ENCODE results near the gene FBXW8. TPM values are rescaled to one million over a fixed set of nuclear protein-coding genes. Genes with fewer than 3 reads are reported as not detected.

The FBXW8 gene
- polyA plus RNA-seq, 3 donors = 2.0 to 5.2 (median 2.7) TPM

- TF ChIP-seq CTCF (IDR thresholded peaks at IDR 0.05) = no peak
- Mint-ChIP-seq H3K36me3 (peaks cover 50 to 55% of the 10 kb centered on the region in 2 donors), H3K27me3 (ENCODE audit: low read depth in 3 of 3) (peaks cover 0 to 2% (median 0%) of the 10 kb centered on the region in 3 donors), H3K27ac (no peak overlapping the region), H3K9me3 (peaks cover 5 to 16% (median 8%) of the 10 kb centered on the region in 7 donors), H3K4me3 (no peak overlapping the region), H3K4me1 (no peaks in the 10 kb centered on the region)
- WGBS (ENCODE audit: insufficient coverage) = 97% methylated on average over 6 of the region's 17 CpGs
- Histone ChIP-seq H3K36me3 (replicated peaks in 1 of 2; ENCODE audit: control insufficient read depth in 1 of 2, insufficient read depth in 2 of 2, low read length in 2 of 2) (peaks cover 10 to 63% of the 10 kb centered on the region in 2 donors), H3K27ac (ENCODE audit: low read depth in 1 of 2, low read length in 2 of 2) (no peak overlapping the region), H3K4me2 (replicated peaks; ENCODE audit: extremely low read depth, low read length, poor library complexity, severe bottlenecking) (no peak overlapping the region), H3K79me2 (ENCODE audit: insufficient read depth, low read length) (no peaks in the 10 kb centered on the region), H3K9ac (ENCODE audit: insufficient read depth, low read length, poor library complexity, severe bottlenecking) (no peak overlapping the region), H3K27me3 (ENCODE audit: control insufficient read depth in 2 of 2, insufficient read depth in 2 of 2, low read length in 2 of 2) (no peaks in the 10 kb centered on the region), H3K9me3 (replicated peaks in 1 of 2; ENCODE audit: control insufficient read depth in 1 of 2, insufficient read depth in 1 of 2, low read length in 2 of 2) (peaks cover 6 to 9% of the 10 kb centered on the region in 2 donors), H3K4me3 (replicated peaks in 1 of 3; ENCODE audit: low read depth in 2 of 3, low read length in 3 of 3) (no peak overlapping the region), H3K4me1 (ENCODE audit: control insufficient read depth in 1 of 2, insufficient read depth in 2 of 2, low read length in 2 of 2) (no peaks in the 10 kb centered on the region), H2AFZ (ENCODE audit: insufficient read depth, low read depth, low read length, poor library complexity, severe bottlenecking) (no peak overlapping the region), H4K20me1 (ENCODE audit: insufficient read depth, low read length) (no peaks in the 10 kb centered on the region)
- no peak for DNase-seq
- intact Hi-C loops (cut with micrococcal nuclease) = no loop called here
Measured at GRCh38 chr12:117010693-117011451, 100.1 kb downstream of the FBXW8 start.

- no peak overlapping the region for H3K4me3 ChIP-seq (replicated peaks in 1 of 3; ENCODE audit: low read depth in 2 of 3, low read length in 3 of 3)
- H4K20me1 ChIP-seq (ENCODE audit: insufficient read depth, low read length) = no peaks in the 10 kb centered on the region
- intact Hi-C loops (cut with micrococcal nuclease) = no loop called here
- no peaks in the 10 kb centered on the region for H3K79me2 ChIP-seq (ENCODE audit: insufficient read depth, low read length)
- no peak overlapping the region for H3K27ac ChIP-seq (ENCODE audit: low read depth in 1 of 2, low read length in 2 of 2)
- Mint-ChIP-seq H3K27ac (no peak overlapping the region), H3K36me3 (peaks cover 49 to 56% of the 10 kb centered on the region in 2 donors), H3K9me3 (peaks cover 5 to 16% (median 8%) of the 10 kb centered on the region in 7 donors), H3K27me3 (ENCODE audit: low read depth in 3 of 3) (peaks cover 0 to 2% (median 0%) of the 10 kb centered on the region in 3 donors), H3K4me1 (no peaks in the 10 kb centered on the region), H3K4me3 (no peak overlapping the region)
- DNase-seq = no peak
- H2AFZ ChIP-seq (ENCODE audit: insufficient read depth, low read depth, low read length, poor library complexity, severe bottlenecking) = no peak overlapping the region
- WGBS (ENCODE audit: insufficient coverage) = 100% methylated on average over 2 of the region's 4 CpGs
- peaks cover 6 to 9% of the 10 kb centered on the region in 2 donors for H3K9me3 ChIP-seq (replicated peaks in 1 of 2; ENCODE audit: control insufficient read depth in 1 of 2, insufficient read depth in 1 of 2, low read length in 2 of 2)
- no peak for TF ChIP-seq CTCF (IDR thresholded peaks at IDR 0.05)
- H3K4me2 ChIP-seq (replicated peaks; ENCODE audit: extremely low read depth, low read length, poor library complexity, severe bottlenecking) = no peak overlapping the region
- no peaks in the 10 kb centered on the region for H3K4me1 ChIP-seq (ENCODE audit: control insufficient read depth in 1 of 2, insufficient read depth in 2 of 2, low read length in 2 of 2)
- H3K36me3 ChIP-seq (replicated peaks in 1 of 2; ENCODE audit: control insufficient read depth in 1 of 2, insufficient read depth in 2 of 2, low read length in 2 of 2) = peaks cover 4 to 64% of the 10 kb centered on the region in 2 donors
- no peaks in the 10 kb centered on the region for H3K27me3 ChIP-seq (ENCODE audit: control insufficient read depth in 2 of 2, insufficient read depth in 2 of 2, low read length in 2 of 2)
- no peak overlapping the region for H3K9ac ChIP-seq (ENCODE audit: insufficient read depth, low read length, poor library complexity, severe bottlenecking)
Measured at GRCh38 chr12:117011988-117012805, 101.4 kb downstream of the FBXW8 start.

Data from CD14-positive monocyte (primary cell).